ENCODE measurements around the gene GHRHR.

Gene GHRHR

GRCh38 chr7:30928254-30928872, 35.4 kb upstream of the GHRHR start:
- DNase-seq (ENCODE audit: low read depth): no peak

DNA sequence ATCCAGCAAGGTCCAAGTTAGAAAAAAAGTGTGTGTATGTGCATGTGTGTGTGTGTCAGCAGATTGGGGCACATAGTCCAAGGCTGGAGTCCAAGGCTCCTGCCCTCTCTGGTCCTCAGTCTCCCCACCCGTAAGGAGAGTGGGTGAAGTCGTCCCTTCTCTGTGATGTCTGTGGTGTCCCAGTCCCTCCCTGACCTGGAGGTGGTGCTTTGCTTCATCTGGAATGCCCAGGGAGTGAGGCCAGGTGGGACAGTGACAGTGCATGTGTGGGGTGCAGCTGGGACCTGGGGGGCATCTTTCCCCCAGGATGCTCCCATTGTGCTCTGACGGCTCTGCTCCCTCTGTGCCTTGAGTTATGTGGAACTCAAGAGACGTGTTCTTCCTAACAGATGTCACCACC, 34.1 kb upstream of the GHRHR start:
- no peak for DNase-seq (ENCODE audit: low read depth)

GRCh38 chr7:30930621-30931020, 33.1 kb upstream of the GHRHR start:
- DNase-seq (ENCODE audit: low read depth): no peak

DNA sequence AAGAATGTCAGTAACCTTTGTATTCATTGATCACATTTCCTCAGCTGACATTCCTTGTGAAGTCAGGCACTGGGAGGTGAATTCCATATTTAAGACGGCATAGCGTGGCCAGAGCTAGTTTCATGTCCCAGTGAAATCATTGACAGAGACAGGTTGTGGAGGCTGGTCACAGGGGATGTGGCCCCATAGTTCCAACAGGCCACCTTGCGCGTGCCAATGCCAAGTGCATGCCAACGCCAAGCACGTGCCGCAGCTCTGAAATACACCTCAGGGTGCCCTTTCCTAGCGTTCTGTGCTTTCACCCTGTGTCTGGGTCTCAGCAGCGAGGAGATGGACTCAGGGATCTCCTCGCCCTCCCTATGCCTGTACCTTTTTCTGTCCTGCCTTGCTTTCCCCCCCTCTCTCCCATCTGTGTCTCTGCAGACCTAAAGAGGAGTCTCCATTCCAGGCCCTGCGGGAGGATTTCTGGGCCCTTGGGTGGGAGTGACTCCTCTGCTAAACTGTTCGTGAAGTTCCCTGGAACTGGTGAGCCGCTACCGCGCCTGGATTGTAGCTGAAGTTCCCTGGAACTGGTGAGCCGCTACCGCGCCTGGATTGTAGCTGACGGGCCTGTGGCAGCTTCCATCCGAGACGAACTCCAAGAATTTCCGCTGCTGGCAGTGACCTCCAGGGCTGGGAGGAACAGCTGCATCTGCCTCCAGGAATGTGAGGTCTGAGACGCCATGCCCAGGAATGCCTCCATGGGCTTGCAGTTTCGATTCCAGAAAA, 32.4 kb upstream of the GHRHR start:
- no peak for DNase-seq (ENCODE audit: low read depth)

- no peak for DNase-seq (ENCODE audit: low read depth)
Observed at GRCh38 chr7:30931929-30932540, 31.7 kb upstream of the GHRHR start.

- no peak for DNase-seq (ENCODE audit: low read depth)
Observed at GRCh38 chr7:30932562-30932961, 31.2 kb upstream of the GHRHR start.

- no peak for DNase-seq (ENCODE audit: low read depth)
Observed at GRCh38 chr7:30933124-30933974, 30.4 kb upstream of the GHRHR start.

GRCh38 chr7:30934225-30934624, 29.5 kb upstream of the GHRHR start:
- no peak for DNase-seq (ENCODE audit: low read depth)

- DNase-seq (ENCODE audit: low read depth): no peak
Observed at GRCh38 chr7:30934732-30935568, 28.8 kb upstream of the GHRHR start.

DNA sequence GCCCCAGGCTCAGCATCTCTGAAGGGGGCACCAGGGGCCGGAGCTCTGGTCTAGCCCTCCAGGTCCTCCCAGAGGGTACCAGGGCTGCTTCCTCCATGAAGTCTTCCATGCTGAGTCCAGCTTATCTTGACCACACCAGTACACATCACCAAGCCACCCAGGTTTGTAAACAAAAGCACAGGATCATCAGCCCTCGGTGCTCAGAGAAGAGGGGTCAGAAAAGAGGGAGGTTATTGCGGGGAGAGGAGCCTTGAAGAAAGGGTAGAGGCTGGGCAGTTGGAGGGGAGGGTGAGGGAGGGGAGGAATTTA, 28.2 kb upstream of the GHRHR start:
- DNase-seq (ENCODE audit: low read depth): no peak

DNA sequence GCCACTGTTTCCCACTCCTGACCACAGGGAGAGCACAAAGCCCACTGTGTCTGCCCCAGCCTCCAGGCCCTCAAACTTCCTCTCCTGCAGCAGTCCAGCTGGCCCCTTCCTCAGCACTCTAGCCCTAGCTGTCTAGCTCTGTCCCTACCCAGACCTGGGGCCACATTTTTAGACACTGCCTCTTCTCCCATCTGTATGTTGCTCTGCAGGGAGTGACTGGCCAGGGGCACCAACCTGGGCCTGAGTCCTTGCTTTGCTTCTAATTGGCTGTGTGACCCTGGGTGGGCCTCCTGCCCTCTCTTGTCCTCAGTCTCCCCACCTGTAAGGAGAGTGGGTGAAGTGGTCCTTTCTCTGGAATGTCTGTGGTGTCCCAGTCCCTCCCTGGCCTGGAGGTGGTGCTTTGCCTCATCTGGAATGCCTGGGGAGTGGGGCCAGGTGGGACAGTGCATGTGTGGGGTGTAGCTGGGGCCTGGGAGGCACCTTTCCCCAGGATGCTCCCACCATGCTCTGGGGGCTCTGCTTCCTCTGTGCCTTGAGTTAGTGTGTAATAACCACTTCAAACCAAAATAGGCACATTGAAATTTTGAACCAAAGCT, 27.0 kb upstream of the GHRHR start:
- no peak for DNase-seq (ENCODE audit: low read depth)

GRCh38 chr7:30937416-30937815, 26.3 kb upstream of the GHRHR start:
- no peak for DNase-seq (ENCODE audit: low read depth)

GRCh38 chr7:30938435-30939316, 25.1 kb upstream of the GHRHR start:
- peak; percentile 56 for DNase-seq (ENCODE audit: low read depth)

DNA sequence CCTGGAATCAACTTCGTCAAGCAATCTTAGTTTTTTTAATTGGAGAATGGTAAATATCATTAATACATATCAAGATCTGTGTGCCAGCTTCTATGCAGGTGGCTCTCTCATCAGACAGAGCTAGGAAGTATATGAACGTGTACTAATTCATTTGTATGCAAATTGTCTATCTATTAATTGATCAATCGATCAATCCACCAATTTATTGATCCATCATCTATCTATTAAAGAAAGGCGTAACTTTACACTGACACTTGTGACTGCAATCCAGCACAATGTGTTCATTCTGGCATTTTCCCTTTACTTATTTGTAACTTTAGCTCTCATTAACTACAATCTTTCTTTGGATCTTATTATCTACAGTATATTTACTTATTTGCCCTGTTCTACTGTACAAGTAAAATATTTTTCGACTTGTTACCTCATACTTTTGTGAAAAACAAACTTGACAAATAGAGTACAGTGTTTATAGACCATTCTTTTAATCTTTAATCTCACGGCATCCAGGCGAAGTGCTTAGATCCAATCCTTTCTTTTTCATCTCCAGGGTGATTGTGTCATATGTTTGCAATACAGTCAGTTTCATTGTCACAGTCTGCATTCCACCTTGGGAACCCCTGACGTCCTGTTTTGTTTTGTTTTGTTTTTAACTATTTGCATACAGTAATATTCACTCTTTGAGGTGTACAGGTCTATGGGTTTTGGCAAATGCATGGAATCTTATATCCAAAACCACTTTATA, 22.0 kb upstream of the GHRHR start:
- no peak for DNase-seq (ENCODE audit: low read depth)

GRCh38 chr7:30950197-30950596, 13.6 kb upstream of the GHRHR start:
- DNase-seq (ENCODE audit: low read depth): no peak

GRCh38 chr7:30954914-30955313, 8.8 kb upstream of the GHRHR start:
- no peak for DNase-seq (ENCODE audit: low read depth)

DNA sequence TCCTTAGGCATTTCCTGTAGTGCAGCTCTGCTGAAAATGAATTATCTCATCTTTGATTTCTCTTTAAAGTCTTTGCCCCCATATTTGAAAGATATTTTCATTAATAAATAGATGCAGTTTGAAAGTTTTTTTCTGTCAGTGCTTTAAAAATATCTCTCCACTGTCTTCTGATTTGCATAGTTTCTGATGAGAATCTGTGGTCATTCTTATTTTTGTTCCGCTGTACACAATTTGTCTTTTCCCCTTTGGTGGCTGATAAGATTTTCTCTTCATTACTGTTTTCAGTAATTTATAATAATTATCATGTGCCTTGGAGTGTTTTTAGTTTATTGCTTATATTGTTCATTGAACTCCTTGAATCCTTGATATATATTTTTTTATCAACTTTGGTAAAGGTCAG, 7.0 kb upstream of the GHRHR start:
- no peak for DNase-seq (ENCODE audit: low read depth)

DNA sequence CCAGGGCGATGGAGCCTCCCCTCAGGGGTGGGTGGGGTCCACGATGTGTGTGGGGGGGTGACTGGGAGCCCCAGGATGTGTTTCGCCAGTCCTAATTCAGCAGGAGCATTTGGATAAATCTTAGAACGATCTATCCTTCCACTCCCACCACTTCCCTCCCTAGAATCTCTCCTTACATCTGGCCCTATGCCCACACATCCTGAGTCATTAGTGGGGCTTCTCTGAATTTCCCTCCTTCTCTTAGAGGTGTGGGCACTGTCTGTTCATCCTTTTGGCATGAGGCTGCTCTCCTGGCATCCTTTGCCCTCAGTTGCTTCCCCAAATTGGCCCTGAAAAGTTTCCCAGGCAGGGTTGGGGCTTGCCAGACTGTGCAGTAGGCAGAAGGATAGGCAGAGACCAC, 1.6 kb downstream of the GHRHR start:
- no peak for DNase-seq (ENCODE audit: low read depth)

GRCh38 chr7:30965883-30966282, 2.1 kb downstream of the GHRHR start:
- DNase-seq (ENCODE audit: low read depth): no peak

DNA sequence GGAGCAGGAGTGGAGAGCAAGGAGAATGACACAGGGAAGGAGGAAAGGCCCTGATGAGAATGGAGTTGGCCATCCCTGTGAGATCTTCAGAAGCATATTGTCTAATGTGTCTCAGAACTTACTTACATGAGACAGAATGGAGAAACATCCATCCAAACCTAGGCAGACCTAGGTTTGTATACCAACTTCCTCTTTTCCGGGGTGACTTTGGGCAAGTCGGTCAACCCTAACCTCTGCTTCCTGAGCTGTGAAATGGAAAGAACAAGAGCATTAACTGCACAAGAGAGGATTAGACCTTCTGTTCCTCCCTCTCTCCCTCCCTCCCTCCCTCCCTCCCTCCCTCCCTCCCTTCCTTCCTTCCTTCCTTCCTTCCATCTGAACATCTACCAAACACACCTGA, 4.5 kb downstream of the GHRHR start:
- no peak for DNase-seq (ENCODE audit: low read depth)
